Activated T-helper 17 cell treated with anti-CD3 and anti-CD28 coated beads, Interleukin-2, amount 50 U/mL, for 72 hours (primary cell): ENCODE results near the gene FTO. TPM values are rescaled to one million over a fixed set of nuclear protein-coding genes. Genes with fewer than 3 reads are reported as not detected.
"Not testable (repeated sequence)": the region's sequence is repeated elsewhere in the genome, so short reads cannot be mapped to it uniquely, and the experiment has no call there.

Experiments used
- ATAC-seq: fragments of 150-1000 bp; cut with Tn5 transposase; replicated peaks from 2 replicates; pipeline ENCODE4 v1.10.0; 2021; ENCODE audit warnings: mild to moderate bottlenecking, moderate library complexity
- H3K27ac Mint-ChIP-seq: one replicate; pipeline ENCODE4 v1.8.0; 2022; ENCODE audit warnings: mixed read lengths
- H3K27me3 Mint-ChIP-seq: one replicate; pipeline ENCODE4 v1.8.0; 2022; ENCODE audit warnings: mixed read lengths
- H3K36me3 Mint-ChIP-seq: one replicate; pipeline ENCODE4 v1.8.0; 2022; ENCODE audit warnings: low read depth, mild to moderate bottlenecking, mixed read lengths
- H3K4me1 Mint-ChIP-seq: one replicate; pipeline ENCODE4 v1.8.0; 2022; ENCODE audit warnings: mixed read lengths
- H3K4me3 Mint-ChIP-seq: one replicate; pipeline ENCODE4 v1.8.0; 2022; ENCODE audit warnings: mild to moderate bottlenecking, mixed read lengths
- H3K9me3 Mint-ChIP-seq: one replicate; pipeline ENCODE4 v1.8.0; 2022; ENCODE audit warnings: mixed read lengths
- total RNA-seq, 2 donors: library from RNA; stranded (reverse); gene quantifications; one replicate each; pipeline ENCODE4 v1.2.3, GENCODE V29; 2022

FTO gene
- total RNA-seq, 2 donors from 2014 or later: 50.0 to 54.1 TPM

GRCh38 chr16:53829186-53829747 is 125.3 kb downstream of the FTO start:
- Mint-ChIP-seq H3K9me3 (no peaks in the 10 kb centered on the region), H3K4me3 (no peak overlapping the region), H3K4me1 (peaks cover 6% of the 10 kb centered on the region), H3K36me3 (peaks cover 43% of the 10 kb centered on the region), H3K27me3 (no peaks in the 10 kb centered on the region), H3K27ac (no peak overlapping the region)
- no peak for ATAC-seq

DNA sequence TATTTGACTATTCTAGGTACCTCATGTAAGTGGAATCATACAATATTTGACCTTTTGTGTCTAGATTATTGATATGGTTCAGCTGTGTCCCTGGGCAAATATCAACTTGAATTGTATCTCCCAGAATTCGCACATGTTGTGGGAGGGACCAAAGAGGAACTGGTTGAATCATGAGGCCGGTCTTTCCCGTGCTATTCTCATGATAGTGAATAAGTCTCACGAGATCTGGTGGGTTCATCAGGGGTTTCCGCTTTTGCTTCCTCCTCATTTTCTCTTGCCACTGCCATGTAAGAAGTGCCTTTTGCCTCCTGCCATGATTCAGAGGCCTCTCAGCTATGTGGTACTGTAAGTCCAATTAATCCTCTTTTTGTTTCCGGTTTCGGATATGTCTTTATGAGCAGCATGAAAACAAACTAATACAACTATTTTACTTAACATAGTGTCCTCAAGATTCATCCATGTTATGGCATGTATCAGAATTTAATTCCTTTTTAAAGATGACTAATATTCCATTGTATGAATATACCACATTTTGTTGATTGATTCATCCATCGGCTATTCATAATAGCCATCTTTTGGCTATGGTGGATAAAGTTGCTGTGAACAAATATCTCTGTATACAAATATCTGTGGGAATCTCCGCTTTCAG is 129.1 kb downstream of the FTO start:
- H3K4me3 Mint-ChIP-seq: no peak overlapping the region
- peaks cover 37% of the 10 kb centered on the region for H3K36me3 Mint-ChIP-seq
- no peaks in the 10 kb centered on the region for H3K27me3 Mint-ChIP-seq
- ATAC-seq: no peak
- H3K4me1 Mint-ChIP-seq: peaks cover 14% of the 10 kb centered on the region
- H3K27ac Mint-ChIP-seq: no peak overlapping the region
- H3K9me3 Mint-ChIP-seq: no peaks in the 10 kb centered on the region

DNA sequence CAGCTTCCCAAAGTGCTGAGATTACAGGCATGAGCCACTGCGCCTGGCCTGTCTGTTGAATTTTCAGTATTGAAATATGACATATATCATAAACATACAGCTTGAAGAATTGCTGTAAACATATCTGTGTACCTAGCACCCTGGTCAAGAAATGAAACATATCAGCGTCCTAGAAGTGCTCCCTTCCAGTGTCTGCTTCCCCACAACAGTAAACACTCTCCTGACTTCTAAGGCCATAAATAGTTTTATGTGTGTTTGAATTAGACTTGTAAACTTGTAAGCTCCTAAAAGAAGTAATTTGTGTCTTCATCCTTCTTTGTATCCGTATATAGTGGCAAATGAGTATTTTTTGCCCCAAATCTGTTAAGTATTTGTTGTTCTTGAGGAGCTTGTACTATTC is 132.2 kb downstream of the FTO start:
- no peak for ATAC-seq
- no peaks in the 10 kb centered on the region for H3K9me3 Mint-ChIP-seq
- no peak overlapping the region for H3K27ac Mint-ChIP-seq
- H3K4me1 Mint-ChIP-seq: peaks cover 8% of the 10 kb centered on the region
- H3K4me3 Mint-ChIP-seq: no peak overlapping the region
- H3K36me3 Mint-ChIP-seq: peaks cover 25% of the 10 kb centered on the region
- H3K27me3 Mint-ChIP-seq: no peaks in the 10 kb centered on the region

DNA sequence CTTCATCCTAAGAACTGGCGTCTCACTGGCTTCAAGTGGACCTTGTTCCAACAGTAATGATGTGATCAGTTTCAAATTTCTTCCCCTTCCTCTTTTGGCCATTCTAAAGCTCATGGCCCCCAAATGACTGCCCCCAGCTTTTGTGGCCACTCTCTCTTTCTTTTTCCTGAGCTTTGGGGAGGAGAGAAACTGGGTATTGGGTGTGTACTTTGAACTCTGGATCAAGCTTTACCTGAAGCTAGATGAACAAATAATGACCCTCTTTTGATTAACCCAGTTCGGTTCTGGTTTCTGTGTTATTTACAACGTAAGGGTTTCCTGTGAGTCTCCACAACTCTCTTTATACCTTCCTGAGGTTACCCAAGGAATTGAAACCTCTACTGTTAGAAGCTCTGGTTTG is 132.7 kb downstream of the FTO start:
- no peak overlapping the region for H3K27ac Mint-ChIP-seq
- peaks cover 20% of the 10 kb centered on the region for H3K36me3 Mint-ChIP-seq
- H3K9me3 Mint-ChIP-seq: no peaks in the 10 kb centered on the region
- ATAC-seq: no peak
- H3K4me3 Mint-ChIP-seq: no peak overlapping the region
- peaks cover 8% of the 10 kb centered on the region for H3K4me1 Mint-ChIP-seq
- no peaks in the 10 kb centered on the region for H3K27me3 Mint-ChIP-seq

- Mint-ChIP-seq H3K4me3 (no peak overlapping the region), H3K27ac (no peak overlapping the region), H3K27me3 (no peaks in the 10 kb centered on the region), H3K4me1 (peaks cover 8% of the 10 kb centered on the region), H3K9me3 (no peaks in the 10 kb centered on the region), H3K36me3 (peaks cover 16% of the 10 kb centered on the region)
- ATAC-seq: no peak
Measured at GRCh38 chr16:53837426-53837825, 133.5 kb downstream of the FTO start.

- H3K4me3 Mint-ChIP-seq: no peak overlapping the region
- H3K4me1 Mint-ChIP-seq: peaks cover 8% of the 10 kb centered on the region
- no peaks in the 10 kb centered on the region for H3K9me3 Mint-ChIP-seq
- ATAC-seq: no peak
- no peak overlapping the region for H3K27ac Mint-ChIP-seq
- peaks cover 19% of the 10 kb centered on the region for H3K36me3 Mint-ChIP-seq
- no peaks in the 10 kb centered on the region for H3K27me3 Mint-ChIP-seq
Measured at GRCh38 chr16:53839150-53839549, 135.2 kb downstream of the FTO start.

- H3K27me3 Mint-ChIP-seq: no peaks in the 10 kb centered on the region
- H3K4me1 Mint-ChIP-seq: no peaks in the 10 kb centered on the region
- H3K4me3 Mint-ChIP-seq: no peak overlapping the region
- no peak for ATAC-seq
- no peaks in the 10 kb centered on the region for H3K9me3 Mint-ChIP-seq
- no peak overlapping the region for H3K27ac Mint-ChIP-seq
- peaks cover 27% of the 10 kb centered on the region for H3K36me3 Mint-ChIP-seq
Measured at GRCh38 chr16:53840456-53840855, 136.5 kb downstream of the FTO start.

- Mint-ChIP-seq H3K36me3 (peaks cover 36% of the 10 kb centered on the region), H3K27me3 (no peaks in the 10 kb centered on the region), H3K27ac (no peak overlapping the region), H3K4me3 (no peak overlapping the region), H3K4me1 (no peaks in the 10 kb centered on the region), H3K9me3 (no peaks in the 10 kb centered on the region)
- no peak for ATAC-seq
Measured at GRCh38 chr16:53841884-53842283, 137.9 kb downstream of the FTO start.

GRCh38 chr16:53843084-53843483 is 139.1 kb downstream of the FTO start:
- ATAC-seq: peak; percentile 19
- peaks cover 30% of the 10 kb centered on the region for H3K36me3 Mint-ChIP-seq
- H3K27ac Mint-ChIP-seq: no peak overlapping the region
- no peak overlapping the region for H3K4me3 Mint-ChIP-seq
- H3K9me3 Mint-ChIP-seq: no peaks in the 10 kb centered on the region
- no peaks in the 10 kb centered on the region for H3K27me3 Mint-ChIP-seq
- H3K4me1 Mint-ChIP-seq: no peaks in the 10 kb centered on the region

- no peaks in the 10 kb centered on the region for H3K9me3 Mint-ChIP-seq
- peaks cover 5% of the 10 kb centered on the region for H3K4me1 Mint-ChIP-seq
- H3K27me3 Mint-ChIP-seq: no peaks in the 10 kb centered on the region
- H3K36me3 Mint-ChIP-seq: peaks cover 29% of the 10 kb centered on the region
- H3K27ac Mint-ChIP-seq: no peak overlapping the region
- H3K4me3 Mint-ChIP-seq: no peak overlapping the region
- no peak for ATAC-seq
Measured at GRCh38 chr16:53844804-53845203, 140.8 kb downstream of the FTO start.

DNA sequence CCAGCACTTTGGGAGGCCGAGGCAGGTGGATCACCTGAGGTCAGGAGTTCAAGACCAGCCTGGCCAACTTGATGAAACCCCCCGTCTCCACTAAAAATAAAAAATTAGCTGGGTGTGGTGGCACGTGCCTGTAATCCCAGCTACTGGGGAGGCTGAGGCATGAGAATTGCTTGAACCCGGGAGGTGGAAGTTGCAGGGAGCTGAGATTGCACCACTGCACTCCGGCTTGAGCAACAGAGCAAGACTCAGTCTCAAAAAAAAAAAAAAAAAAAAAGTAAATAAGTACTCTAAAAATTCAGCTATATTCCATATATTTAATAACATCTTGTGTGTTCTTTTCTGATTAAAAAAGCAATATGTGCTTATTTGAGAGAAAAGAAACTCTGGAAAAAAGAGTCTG is 142.6 kb downstream of the FTO start:
- H3K4me3 Mint-ChIP-seq, H3K27me3 Mint-ChIP-seq, H3K27ac Mint-ChIP-seq, H3K4me1 Mint-ChIP-seq, ATAC-seq, H3K9me3 Mint-ChIP-seq: not testable (repeated sequence)
- H3K36me3 Mint-ChIP-seq: peaks cover 29% of the 10 kb centered on the region

- H3K27ac Mint-ChIP-seq: no peak overlapping the region
- no peak overlapping the region for H3K4me3 Mint-ChIP-seq
- H3K27me3 Mint-ChIP-seq: no peaks in the 10 kb centered on the region
- no peaks in the 10 kb centered on the region for H3K9me3 Mint-ChIP-seq
- no peak for ATAC-seq
- peaks cover 5% of the 10 kb centered on the region for H3K4me1 Mint-ChIP-seq
- peaks cover 29% of the 10 kb centered on the region for H3K36me3 Mint-ChIP-seq
Measured at GRCh38 chr16:53846971-53847370, 143.0 kb downstream of the FTO start.

DNA sequence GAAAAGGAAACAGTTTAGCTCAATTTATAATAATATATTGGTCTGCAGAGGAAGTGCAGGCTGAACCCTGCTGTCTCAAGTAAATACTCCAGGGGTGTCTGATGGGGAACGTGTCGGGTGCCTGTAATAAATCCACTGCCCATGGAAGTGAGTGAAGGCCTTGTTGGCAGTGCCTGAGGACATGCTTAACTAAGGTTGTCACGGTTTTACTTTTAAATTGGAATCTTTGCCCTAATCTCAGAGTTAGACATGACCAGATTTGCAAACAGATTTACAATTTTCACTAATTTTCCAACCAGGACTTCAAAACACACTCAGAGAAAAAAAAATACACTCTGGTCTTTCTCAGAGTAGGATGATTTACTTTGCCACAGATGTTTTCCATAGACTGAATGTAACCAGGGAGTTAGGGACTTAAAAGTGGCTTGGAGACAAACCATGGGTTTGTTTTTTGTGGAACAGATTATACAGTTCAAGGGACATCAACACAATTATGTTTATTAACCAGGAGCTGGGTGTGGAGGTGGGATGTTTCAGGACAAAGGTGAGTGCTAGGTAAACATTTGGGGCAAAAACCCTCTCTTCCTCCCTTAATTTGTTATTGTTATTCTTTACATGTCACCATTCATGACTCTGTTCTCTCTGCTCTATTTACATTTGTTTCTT is 144.5 kb downstream of the FTO start:
- ATAC-seq: no peak
- no peaks in the 10 kb centered on the region for H3K9me3 Mint-ChIP-seq
- H3K4me3 Mint-ChIP-seq: no peak overlapping the region
- peaks cover 29% of the 10 kb centered on the region for H3K36me3 Mint-ChIP-seq
- no peak overlapping the region for H3K27ac Mint-ChIP-seq
- peaks cover 6% of the 10 kb centered on the region for H3K4me1 Mint-ChIP-seq
- H3K27me3 Mint-ChIP-seq: no peaks in the 10 kb centered on the region

DNA sequence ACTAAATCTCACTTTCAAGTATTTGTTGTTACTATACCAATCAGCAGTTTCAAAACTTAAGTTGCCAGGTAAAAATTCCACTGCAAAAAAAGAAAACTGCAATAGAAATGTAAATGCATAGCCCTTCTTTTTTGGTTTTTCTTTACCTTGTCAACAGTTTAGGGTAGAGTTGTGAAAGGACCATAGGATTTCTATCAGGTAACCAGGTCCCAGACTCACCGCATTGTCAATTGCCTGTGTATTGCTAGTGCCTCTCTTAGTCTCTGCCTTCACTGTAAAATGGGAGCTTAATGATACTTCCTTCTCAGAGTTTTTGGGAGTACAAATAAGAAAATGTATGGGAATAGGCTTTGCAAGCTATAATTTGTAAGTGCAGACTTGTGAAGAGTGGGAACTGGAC is 145.0 kb downstream of the FTO start:
- Mint-ChIP-seq H3K36me3 (peaks cover 28% of the 10 kb centered on the region), H3K9me3 (no peaks in the 10 kb centered on the region), H3K27me3 (no peaks in the 10 kb centered on the region), H3K27ac (no peak overlapping the region), H3K4me3 (no peak overlapping the region), H3K4me1 (peaks cover 9% of the 10 kb centered on the region)
- no peak for ATAC-seq

GRCh38 chr16:53849585-53849984 is 145.6 kb downstream of the FTO start:
- Mint-ChIP-seq H3K4me1 (peaks cover 9% of the 10 kb centered on the region), H3K4me3 (no peak overlapping the region), H3K27ac (no peak overlapping the region), H3K9me3 (no peaks in the 10 kb centered on the region), H3K36me3 (peaks cover 22% of the 10 kb centered on the region), H3K27me3 (no peaks in the 10 kb centered on the region)
- no peak for ATAC-seq
